Measurements from ENCODE around the gene SS18L1. TPM values are rescaled to one million over a fixed set of nuclear protein-coding genes. Genes with fewer than 3 reads are reported as not detected.

SS18L1 gene
- total RNA-seq, 4 donors from 2014 or later: 0.51 to 21.7 (median 12.8) TPM

GRCh38 chr20:62148908-62149314, 5.3 kb downstream of the SS18L1 start:
- no peaks in the 10 kb centered on the region for H3K9me3 ChIP-seq
- no peak overlapping the region for H3K27ac ChIP-seq
- H3K4me3 ChIP-seq: no peak overlapping the region
- no peak for DNase-seq
- H3K27me3 ChIP-seq: no peaks in the 10 kb centered on the region
- TF ChIP-seq CTCF (IDR thresholded peaks at IDR 0.05) (no peak), POLR2A (IDR thresholded peaks at IDR 0.05) (no peak)
- peaks cover 0 to 11% of the 10 kb centered on the region in 2 donors for H3K4me1 ChIP-seq
- intact Hi-C loops (cut with DNase I; ENCODE audit: low total_unique reads): no loop called here
- no peaks in the 10 kb centered on the region for H3K36me3 ChIP-seq

GRCh38 chr20:62149532-62150309, 6.2 kb downstream of the SS18L1 start:
- TF ChIP-seq CTCF (IDR thresholded peaks at IDR 0.05) (no peak), POLR2A (IDR thresholded peaks at IDR 0.05) (no peak)
- Histone ChIP-seq H3K27me3 (no peaks in the 10 kb centered on the region), H3K4me1 (peaks cover 0 to 8% of the 10 kb centered on the region in 2 donors), H3K4me3 (no peak overlapping the region), H3K9me3 (no peaks in the 10 kb centered on the region), H3K36me3 (no peaks in the 10 kb centered on the region), H3K27ac (no peak overlapping the region)
- DNase-seq: no peak
- intact Hi-C loops (cut with DNase I; ENCODE audit: low total_unique reads): loop anchor here (10.0 kb wide), 1 partner anchor 135 kb away; no protein-coding TSS in a partner anchor

- no peak for DNase-seq
- H3K9me3 ChIP-seq: no peaks in the 10 kb centered on the region
- no peak overlapping the region for H3K27ac ChIP-seq
- no peaks in the 10 kb centered on the region for H3K27me3 ChIP-seq
- no peaks in the 10 kb centered on the region for H3K36me3 ChIP-seq
- H3K4me3 ChIP-seq: no peak overlapping the region
- TF ChIP-seq CTCF (IDR thresholded peaks at IDR 0.05) (no peak), POLR2A (IDR thresholded peaks at IDR 0.05) (no peak)
- intact Hi-C loops (cut with DNase I; ENCODE audit: low total_unique reads): loop anchor here (10.0 kb wide), 1 partner anchor 135 kb away; no protein-coding TSS in a partner anchor
- H3K4me1 ChIP-seq: peaks cover 0 to 3% of the 10 kb centered on the region in 2 donors
Observed at GRCh38 chr20:62150310-62150575, 6.7 kb downstream of the SS18L1 start.

- H3K27ac ChIP-seq: no peak overlapping the region
- no peaks in the 10 kb centered on the region for H3K4me1 ChIP-seq
- no peak for DNase-seq
- intact Hi-C loops (cut with DNase I; ENCODE audit: low total_unique reads): loop anchor here (10.0 kb wide), 1 partner anchor 136 kb away; no protein-coding TSS in a partner anchor
- no peak for TF ChIP-seq CTCF (IDR thresholded peaks at IDR 0.05)
- TF ChIP-seq POLR2A (IDR thresholded peaks at IDR 0.05): no peak
- no peaks in the 10 kb centered on the region for H3K27me3 ChIP-seq
- H3K36me3 ChIP-seq: no peaks in the 10 kb centered on the region
- H3K4me3 ChIP-seq: no peak overlapping the region
- H3K9me3 ChIP-seq: no peaks in the 10 kb centered on the region
Observed at GRCh38 chr20:62151225-62151624, 7.7 kb downstream of the SS18L1 start.

- no peaks in the 10 kb centered on the region for H3K9me3 ChIP-seq
- no peak for DNase-seq
- H3K27ac ChIP-seq: no peak overlapping the region
- no peaks in the 10 kb centered on the region for H3K27me3 ChIP-seq
- peaks cover 0 to 4% of the 10 kb centered on the region in 2 donors for H3K4me1 ChIP-seq
- TF ChIP-seq CTCF (IDR thresholded peaks at IDR 0.05): no peak
- no peak for TF ChIP-seq POLR2A (IDR thresholded peaks at IDR 0.05)
- H3K4me3 ChIP-seq: no peak overlapping the region
- H3K36me3 ChIP-seq: no peaks in the 10 kb centered on the region
- intact Hi-C loops (cut with DNase I; ENCODE audit: low total_unique reads): loop anchor here (10.0 kb wide), 1 partner anchor 137 kb away; no protein-coding TSS in a partner anchor
Observed at GRCh38 chr20:62151835-62152364, 8.3 kb downstream of the SS18L1 start.

All from uterus (tissue), 4 donors.